NCI-H446 (cell line): ENCODE data around the gene CASR.

ENCODE experiments used
- DNase-seq, 2 experiments: peaks; one replicate each; lab custom pipeline; 2025; lab: John Stamatoyannopoulos, UW

Gene CASR

DNA sequence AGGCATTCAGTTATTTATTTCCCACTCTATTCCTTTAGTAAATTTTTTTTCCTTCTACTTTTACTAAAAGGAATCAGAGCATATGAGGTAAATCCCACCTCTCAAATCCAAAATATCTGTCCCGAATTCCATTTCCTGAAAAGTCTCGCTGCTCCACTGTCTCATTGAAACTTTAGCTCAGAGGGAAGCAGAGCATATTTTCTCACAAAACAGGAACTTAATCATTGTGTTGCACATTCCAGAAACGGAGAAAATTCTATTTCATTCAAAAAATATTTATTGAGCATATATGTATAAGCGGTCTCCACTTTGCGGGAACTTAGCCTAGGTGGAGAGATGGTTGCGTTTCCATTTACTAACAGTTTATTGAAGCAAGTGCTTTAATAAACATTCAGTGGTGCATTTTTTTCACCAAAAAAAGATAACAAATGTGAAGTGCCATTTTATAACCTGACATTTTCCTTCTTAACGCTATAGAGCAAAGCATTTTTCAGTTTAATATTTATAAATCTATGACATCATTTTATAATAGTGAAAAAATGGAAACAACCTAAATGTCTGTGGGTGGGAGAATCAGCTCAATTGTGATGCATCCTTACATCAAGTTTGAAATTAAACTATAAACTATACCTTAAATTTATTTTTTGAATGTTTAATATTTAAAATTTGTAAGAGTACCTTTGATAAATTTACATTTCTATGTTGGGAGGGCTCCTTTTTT, 74.3 kb downstream of the CASR start:
- no peak for DNase-seq

DNA sequence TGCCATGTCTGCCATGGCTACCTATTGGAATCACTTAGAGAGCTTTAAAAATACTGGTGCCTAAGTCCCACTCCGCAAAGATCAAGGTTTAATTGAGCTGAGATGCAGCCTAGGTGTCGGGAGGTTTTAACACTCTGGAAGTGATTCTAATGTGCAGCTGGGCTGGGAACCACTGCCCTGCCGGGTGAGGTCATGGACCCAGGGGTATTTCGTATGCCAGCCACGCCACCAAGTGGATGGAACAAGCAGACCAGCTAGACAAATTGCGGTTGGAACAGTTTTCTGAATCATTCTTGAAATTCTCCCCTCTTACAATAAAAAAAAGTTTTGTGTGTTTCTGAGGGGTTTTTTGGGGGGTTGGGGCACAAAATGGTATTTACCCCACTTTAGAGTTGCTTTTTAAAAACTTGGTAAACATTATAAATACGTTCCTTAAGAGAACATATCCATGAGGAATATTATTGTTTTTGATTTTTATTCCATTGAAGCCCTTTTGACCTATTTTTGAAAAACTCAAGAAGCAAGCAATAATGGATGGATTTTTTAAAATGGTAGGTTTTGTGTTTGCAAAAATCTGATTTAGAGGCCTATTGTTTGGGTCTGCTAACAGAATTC, 75.4 kb downstream of the CASR start:
- DNase-seq, result peak; percentile 14 to 72

- no peak for DNase-seq
Measured at GRCh38 chr3:122260206-122260605, 76.7 kb downstream of the CASR start.

- no peak for DNase-seq
Measured at GRCh38 chr3:122263058-122263457, 79.6 kb downstream of the CASR start.

DNA sequence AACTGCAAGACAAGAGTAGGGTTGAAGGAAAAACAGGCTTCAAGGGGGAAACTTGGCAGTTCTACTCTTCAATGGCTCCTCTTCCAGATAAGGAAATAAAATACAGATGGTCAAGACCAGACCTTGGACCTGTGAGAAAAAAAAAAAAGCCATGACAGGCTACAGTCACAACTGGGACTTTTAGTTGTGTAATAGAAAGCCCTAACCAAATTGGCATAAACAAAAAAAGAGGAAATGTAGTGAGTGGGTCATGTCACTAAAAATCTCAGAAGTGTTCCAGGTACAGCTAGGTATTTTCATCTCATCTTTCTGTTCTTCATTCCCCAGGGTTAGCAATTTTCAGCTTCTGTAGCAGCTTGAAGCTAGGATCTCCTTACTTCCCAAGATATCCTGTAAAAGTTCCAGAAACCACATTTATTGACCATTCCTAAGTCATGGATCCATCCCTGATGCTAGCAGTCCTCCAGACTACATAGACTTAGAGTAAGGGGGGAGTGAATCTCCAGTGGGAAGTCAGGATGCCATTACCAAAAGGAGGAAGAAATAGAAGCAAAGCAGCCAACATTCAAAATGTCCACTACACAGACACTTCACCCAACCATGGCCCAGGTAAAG, 80.6 kb downstream of the CASR start:
- no peak for DNase-seq

- no peak for DNase-seq
Measured at GRCh38 chr3:122265957-122266356, 82.5 kb downstream of the CASR start.

- DNase-seq, result no peak
Measured at GRCh38 chr3:122268257-122269024, 85.0 kb downstream of the CASR start.

DNA sequence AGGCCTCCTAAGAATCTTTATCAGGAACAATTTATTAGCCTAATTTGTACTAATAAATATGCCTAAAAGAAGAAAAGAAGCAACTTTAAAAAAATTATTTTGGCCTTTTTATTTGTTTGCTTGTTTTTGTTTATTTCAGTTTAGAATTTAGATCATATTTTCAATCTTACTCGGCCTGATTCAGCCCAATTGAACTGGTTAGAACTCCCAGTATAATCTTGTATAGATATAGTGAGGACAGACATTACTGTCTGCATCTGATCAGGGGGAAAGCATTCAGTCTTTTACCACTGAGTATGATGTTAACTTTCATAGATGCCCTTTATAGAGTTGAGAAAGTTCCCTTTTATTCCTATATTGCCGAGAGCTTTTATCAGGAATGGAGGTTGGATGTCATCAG, 85.6 kb downstream of the CASR start:
- DNase-seq, result no peak

DNA sequence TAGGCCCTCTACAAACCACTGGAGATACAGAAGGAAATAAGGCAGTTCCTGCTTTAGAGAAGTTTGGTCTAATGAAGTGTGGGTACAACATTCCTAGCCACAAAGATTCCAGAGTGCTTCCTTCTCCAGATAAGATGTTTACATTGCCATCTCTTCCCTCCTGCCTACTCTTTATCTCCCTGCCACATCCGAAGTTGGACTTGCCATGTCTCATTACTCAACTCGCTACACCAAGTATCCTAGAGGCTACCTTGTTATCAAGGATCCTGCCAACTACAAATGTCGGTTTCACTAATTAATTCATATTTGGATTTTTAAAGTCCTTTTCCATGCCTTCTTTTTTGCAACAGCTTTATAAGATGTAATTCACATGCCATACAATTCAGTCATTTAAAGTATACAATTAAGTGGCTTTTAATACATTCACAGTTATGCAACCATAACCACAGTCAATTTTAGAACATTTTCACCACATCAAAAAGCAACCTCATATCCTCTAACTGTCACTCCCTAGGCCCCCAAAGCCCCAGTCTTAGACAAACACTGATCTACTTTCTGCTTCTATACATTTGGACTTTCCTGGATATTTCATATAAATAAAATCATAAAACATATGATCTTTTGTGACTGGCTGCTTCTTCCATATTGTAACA, 87.9 kb downstream of the CASR start:
- DNase-seq, result no peak

GRCh38 chr3:122272879-122273278, 89.4 kb downstream of the CASR start:
- no peak for DNase-seq

- DNase-seq, result no peak
Measured at GRCh38 chr3:122273498-122273897, 90.0 kb downstream of the CASR start.

DNA sequence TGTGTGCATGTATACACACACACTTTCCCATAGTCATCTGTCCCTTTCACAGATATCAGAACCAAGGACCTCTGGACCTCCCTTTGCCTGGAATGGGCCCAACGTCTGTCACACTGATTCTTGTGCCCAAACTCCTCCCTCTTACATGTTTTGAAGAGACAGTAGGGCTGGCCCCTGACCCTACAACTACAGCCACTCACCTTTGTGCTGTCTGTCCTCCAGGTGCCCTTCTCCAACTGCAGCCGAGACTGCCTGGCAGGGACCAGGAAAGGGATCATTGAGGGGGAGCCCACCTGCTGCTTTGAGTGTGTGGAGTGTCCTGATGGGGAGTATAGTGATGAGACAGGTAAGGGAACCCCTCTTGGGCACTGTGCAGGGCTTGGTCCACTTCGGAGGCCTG, 98.4 kb downstream of the CASR start:
- no peak for DNase-seq

- no peak for DNase-seq
Measured at GRCh38 chr3:122283796-122284445, 100.5 kb downstream of the CASR start.

- no peak for DNase-seq
Measured at GRCh38 chr3:122284486-122284885, 101.0 kb downstream of the CASR start.

DNA sequence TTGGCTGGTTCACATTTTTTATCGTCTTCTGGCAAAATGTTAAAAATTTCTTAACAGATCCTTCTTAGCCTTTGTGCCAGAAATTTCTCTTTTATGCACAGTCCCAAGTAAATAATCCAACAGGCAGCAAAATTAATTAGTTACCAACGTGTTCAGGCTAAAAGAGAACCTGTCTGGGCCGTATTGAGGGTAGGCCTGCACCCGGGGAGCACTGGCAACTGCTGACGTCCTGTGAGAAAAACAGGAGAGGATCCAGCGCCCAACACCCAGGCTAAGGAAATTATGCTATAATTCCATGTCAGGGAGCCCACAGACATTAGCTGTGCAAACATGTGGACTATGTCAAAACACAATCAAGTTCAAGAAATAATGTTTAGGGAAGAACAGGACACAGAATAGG, 110.9 kb downstream of the CASR start:
- DNase-seq, result no peak

- DNase-seq, result no peak
Measured at GRCh38 chr3:122295266-122296062, 112.0 kb downstream of the CASR start.

GRCh38 chr3:122298239-122298638, 114.8 kb downstream of the CASR start:
- no peak for DNase-seq

- no peak for DNase-seq
Measured at GRCh38 chr3:122299215-122299614, 115.7 kb downstream of the CASR start.

DNA sequence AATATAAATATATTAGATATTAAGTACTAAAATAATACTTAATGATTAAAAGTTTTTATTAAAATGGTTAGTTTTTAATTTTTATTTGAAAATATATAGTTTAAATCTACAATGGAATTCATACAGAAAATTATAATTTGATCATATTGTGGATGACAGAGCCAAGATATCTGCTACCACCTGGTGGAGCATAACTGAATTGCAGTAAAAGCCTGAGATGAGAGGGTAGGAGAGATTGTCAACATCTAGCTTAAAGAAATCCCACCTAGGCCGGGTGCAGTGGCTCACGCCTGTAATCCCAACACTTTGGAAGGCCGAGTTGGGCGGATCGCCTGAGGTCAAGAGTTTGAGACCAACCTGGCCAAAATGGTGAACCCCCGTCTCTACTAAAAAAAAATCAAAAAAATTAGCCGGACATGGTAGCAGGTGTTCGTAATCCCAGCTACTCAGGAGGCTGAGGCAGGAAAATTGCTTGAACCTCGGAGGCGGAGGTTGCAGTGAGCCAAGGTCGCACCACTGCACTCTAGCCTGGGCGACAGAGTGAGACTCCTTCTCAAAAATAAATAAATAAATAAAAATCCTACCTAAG, 116.5 kb downstream of the CASR start:
- peak in 1 of 2 experiments; percentile 42 for DNase-seq

DNA sequence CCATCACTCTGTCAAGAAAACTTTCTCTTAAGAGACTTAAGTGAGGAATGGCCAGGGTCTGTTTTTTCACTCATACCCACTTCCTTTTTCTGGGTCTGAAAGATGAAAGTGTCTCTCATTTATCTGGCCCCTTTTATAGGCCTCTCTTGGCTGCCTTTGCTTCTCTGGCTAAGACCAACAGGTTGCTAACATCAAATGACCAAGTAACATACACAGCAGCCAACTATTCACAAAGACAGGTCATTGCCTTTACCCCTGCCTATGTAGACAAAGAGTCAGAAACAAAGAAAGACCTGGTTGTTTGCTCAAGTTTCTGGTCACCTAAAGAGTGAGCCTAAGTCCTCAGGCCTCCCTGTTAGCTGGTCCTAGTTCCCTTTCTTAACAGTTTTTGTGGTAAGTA, 117.6 kb downstream of the CASR start:
- no peak for DNase-seq
